ENCODE data around the gene MREG.

MREG gene

DNA sequence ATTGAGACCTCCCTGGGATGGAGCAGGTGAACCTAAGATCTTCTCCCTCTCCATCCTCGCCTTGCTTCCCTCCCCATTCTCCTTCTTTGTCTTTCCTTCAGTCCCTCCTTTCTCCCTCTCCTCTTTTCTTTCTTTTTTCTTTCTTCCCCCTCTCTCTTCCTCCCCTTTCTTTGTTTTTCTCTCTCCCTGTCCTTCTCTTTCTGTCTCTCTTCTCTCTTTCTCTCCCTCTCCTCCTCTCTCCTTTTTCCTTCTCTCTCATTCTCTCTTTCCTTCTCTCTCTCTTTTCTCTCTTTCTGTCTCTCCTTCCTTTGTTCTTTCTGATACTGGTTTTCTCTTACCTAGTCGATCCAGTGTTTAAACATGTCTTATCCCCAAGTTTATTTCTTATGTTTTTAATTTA is 10.7 kb downstream of the MREG start:
- TF ChIP-seq CTCF (IDR thresholded peaks at IDR 0.05) = no peak
- H3K4me1 Mint-ChIP-seq = peaks cover 13% of the 10 kb centered on the region
- DNase-seq = no peak
- H3K4me3 Mint-ChIP-seq = no peak overlapping the region
- peaks cover under 1% of the 10 kb centered on the region for H3K36me3 Mint-ChIP-seq (ENCODE audit: low read depth)
- H3K27ac Mint-ChIP-seq = peak overlapping the region; percentile 88
- H3K9me3 Mint-ChIP-seq = no peaks in the 10 kb centered on the region
- no peaks in the 10 kb centered on the region for H3K27me3 Mint-ChIP-seq (ENCODE audit: low read depth, poor library complexity)

GRCh38 chr2:216002101-216002678 is 11.2 kb downstream of the MREG start:
- no peak for TF ChIP-seq CTCF (IDR thresholded peaks at IDR 0.05)
- Mint-ChIP-seq H3K4me1 (peaks cover 13% of the 10 kb centered on the region), H3K4me3 (no peak overlapping the region), H3K9me3 (no peaks in the 10 kb centered on the region), H3K27me3 (ENCODE audit: low read depth, poor library complexity) (no peaks in the 10 kb centered on the region), H3K27ac (peak overlapping the region; percentile 88), H3K36me3 (ENCODE audit: low read depth) (peaks cover 5% of the 10 kb centered on the region)
- no peak for DNase-seq

DNA sequence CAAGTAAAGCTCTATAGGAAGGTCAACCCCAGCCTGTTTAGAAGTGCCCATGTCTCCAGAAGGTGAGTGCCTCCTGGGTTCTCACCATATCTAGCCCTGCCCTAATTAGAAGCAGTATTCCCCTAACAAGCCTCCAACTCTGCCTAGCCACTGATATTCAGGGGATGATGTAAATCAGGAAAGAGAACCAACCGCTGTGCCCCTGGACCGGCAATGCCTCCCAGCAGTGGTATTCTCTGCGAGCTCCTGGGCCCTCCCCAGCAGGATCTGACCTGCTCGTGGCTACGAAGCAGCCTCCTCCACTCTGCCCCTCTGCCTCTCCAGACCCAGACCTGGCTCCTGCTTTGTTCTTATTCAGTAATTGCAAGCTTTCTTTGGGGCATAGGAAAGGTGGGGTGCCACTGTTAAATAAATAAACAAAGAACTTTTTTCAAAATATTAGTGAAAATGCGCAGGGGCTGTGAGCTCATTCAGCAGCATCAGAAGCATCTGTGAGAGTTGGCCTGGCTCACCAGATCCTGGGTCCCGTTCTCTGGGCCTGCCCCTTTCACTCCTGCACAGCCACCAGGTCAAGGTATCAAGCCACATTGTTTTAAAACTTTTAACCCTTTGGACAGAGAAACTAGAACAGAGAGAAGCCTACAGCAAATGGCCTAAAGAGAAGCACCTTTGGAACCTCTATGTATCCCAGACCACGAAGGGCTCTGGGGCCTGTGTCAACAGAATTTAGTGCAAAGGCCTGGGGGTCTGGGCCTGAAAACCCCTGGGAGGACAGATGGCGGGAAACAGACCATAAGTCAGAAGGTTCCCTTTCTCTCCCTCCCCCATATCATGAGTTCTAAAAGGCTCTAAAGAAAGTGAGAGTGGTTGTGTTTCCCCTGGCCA is 11.9 kb downstream of the MREG start:
- H3K4me1 Mint-ChIP-seq = peaks cover 6% of the 10 kb centered on the region
- no peak for DNase-seq

GRCh38 chr2:215998636-215999035 is 14.7 kb downstream of the MREG start:
- no peak for TF ChIP-seq CTCF (IDR thresholded peaks at IDR 0.05)
- Mint-ChIP-seq H3K9me3 (peaks cover 7% of the 10 kb centered on the region), H3K4me3 (no peak overlapping the region), H3K27me3 (ENCODE audit: low read depth, poor library complexity) (no peaks in the 10 kb centered on the region), H3K4me1 (peaks cover 24% of the 10 kb centered on the region), H3K27ac (no peak overlapping the region), H3K36me3 (ENCODE audit: low read depth) (peaks cover 29% of the 10 kb centered on the region)
- no peak for DNase-seq

More for the DNA sequence above, 11.9 kb downstream of the MREG start:
- Mint-ChIP-seq H3K9me3 (no peaks in the 10 kb centered on the region), H3K27me3 (ENCODE audit: low read depth, poor library complexity) (no peaks in the 10 kb centered on the region), H3K4me3 (no peak overlapping the region), H3K36me3 (ENCODE audit: low read depth) (peaks cover 5% of the 10 kb centered on the region), H3K27ac (no peak overlapping the region)
- TF ChIP-seq CTCF (IDR thresholded peaks at IDR 0.05) = no peak

GRCh38 chr2:215997219-215997618 is 16.1 kb downstream of the MREG start:
- Mint-ChIP-seq H3K9me3 (peaks cover 21% of the 10 kb centered on the region), H3K36me3 (ENCODE audit: low read depth) (peaks cover 43% of the 10 kb centered on the region), H3K4me3 (no peak overlapping the region), H3K27ac (no peak overlapping the region), H3K4me1 (peaks cover 24% of the 10 kb centered on the region), H3K27me3 (ENCODE audit: low read depth, poor library complexity) (no peaks in the 10 kb centered on the region)
- no peak for DNase-seq
- no peak for TF ChIP-seq CTCF (IDR thresholded peaks at IDR 0.05)

All from nephron progenitor cell (in vitro differentiated cells).